ENCODE measurements around the gene CRIP2.

The CRIP2 gene

DNA sequence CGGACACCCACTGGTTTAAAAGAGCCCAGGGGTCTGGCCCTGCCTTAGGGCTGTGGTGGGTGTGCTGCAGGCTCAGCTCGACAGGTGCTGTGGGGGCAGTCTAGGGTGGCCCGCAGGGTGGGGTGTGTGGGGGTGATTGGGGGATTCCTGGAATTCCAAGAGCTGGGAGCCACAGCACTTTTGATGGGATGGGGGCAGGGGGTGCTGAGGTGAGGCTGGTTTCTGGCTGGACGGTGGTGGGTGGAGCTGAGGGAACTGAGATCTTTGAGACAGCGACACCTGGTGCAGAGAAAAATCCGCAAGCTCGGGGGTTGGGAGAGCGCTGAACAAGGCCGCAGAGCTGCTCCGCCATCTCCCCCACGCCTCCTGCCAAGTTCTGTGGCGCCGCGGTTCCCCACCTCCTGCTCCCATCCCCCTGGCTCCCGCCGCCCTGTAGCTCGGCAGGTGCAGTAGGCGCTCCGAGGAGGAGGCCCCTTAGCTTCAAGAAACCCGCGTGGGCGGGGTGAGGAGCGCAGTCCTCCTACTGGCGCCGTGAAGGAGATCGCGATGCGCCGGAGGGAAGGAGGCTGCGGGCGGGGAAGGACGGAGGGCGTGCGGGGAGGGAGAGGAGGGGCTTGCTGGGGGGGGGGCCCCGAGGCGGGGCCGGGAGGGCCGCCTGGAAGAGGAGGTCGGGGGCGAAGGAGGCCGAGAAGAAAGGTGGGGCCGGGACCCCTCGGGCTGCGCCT lies 15.1 kb downstream of the CRIP2 start:
- peak; percentile 86 to 89 for DNase-seq

DNA sequence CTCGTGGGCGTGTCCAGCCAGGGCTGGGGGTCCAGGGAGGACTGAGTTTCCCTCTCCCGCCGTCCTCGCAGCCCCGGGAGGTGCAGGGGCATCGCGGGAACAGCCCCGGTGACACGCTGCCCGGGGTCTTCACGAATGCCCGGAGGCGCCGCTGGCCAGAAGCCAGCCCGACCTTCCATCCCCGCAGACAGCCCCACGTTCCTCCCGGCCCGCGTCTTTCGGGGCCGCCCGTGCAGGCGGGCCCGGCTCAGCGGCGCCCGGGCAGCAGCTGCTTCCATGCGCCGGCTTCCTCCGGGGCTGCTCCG lies 15.6 kb downstream of the CRIP2 start:
- DNase-seq, result peak in 1 of 2 experiments; percentile 38

DNA sequence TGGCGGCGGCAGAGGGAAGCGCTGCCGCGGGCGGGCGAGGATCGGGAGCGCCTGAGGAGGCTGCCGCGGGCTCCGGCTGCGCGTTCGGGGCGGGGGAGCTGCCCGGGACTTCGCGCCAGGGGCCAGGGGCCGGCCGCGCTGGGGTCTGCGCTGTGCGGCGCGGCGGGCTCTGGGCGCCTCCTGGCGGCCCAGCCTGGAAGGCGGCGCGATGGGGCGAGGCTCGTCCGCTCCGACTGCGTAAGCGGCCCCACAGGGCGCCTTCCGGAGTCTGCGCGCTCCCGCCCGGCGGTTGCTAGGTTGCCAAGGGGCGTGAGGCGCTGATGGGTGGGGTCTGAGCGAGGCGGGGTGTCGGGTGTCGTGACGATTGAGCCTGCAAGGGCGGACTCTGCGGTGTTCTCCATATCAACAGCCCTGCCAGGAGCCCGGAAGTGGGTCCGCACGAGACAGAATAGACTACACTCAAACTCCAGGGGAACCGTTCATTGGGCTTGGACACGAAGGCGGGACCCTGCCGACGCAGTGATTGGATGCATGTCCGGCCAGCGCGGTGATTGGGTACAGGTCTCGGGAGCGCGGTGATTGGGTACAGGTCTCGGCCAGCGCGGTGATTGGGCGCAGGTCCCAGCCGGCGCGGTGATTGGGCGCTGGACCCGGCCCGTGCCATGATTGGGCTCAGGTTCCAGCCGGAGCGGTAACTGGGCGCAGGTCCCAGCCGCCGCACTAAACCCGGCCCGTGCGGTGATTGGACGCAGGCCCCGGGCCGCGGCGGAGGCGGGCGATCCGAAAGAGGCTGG lies 16.1 kb downstream of the CRIP2 start, which contains the start of gene TEDC1:
TSS of gene TEDC1 (plus strand) at position 675 of the 794 bp plus-strand sequence. CDS start 130 bp downstream, outside the sequence.
- peak; percentile 98 to 99 for DNase-seq

DNA sequence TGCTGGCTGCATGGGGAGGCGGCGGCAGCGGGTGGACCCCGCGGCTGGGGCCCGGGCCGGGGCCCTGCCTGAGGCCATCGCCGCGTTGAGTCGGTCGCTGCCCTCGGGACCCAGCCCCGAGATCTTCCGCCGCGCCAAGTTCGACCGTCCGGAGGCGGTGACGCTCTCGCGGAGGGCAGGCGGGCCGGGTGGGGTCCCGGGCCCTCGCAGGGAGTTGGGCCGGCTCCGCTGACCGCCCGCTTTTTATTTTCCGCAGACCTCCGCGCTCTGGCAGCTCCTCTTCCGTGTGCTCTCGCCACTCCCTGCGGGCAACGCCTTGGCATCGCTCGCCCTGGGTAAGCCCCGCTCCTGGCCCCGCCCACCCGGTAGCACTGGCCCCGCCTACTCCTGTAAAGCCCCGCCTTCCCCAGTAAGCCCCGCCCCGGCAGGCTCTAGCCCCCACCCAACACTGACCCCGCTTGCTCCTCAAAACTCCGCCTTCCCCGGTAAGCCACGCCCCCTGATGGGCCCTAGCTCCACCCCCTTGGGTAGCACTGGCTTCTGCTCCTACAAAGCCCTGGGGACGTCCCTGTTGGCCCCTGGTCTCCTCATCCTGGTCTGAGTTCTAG lies 16.8 kb downstream of the CRIP2 start:
- peak; percentile 94 to 96 for DNase-seq

DNA sequence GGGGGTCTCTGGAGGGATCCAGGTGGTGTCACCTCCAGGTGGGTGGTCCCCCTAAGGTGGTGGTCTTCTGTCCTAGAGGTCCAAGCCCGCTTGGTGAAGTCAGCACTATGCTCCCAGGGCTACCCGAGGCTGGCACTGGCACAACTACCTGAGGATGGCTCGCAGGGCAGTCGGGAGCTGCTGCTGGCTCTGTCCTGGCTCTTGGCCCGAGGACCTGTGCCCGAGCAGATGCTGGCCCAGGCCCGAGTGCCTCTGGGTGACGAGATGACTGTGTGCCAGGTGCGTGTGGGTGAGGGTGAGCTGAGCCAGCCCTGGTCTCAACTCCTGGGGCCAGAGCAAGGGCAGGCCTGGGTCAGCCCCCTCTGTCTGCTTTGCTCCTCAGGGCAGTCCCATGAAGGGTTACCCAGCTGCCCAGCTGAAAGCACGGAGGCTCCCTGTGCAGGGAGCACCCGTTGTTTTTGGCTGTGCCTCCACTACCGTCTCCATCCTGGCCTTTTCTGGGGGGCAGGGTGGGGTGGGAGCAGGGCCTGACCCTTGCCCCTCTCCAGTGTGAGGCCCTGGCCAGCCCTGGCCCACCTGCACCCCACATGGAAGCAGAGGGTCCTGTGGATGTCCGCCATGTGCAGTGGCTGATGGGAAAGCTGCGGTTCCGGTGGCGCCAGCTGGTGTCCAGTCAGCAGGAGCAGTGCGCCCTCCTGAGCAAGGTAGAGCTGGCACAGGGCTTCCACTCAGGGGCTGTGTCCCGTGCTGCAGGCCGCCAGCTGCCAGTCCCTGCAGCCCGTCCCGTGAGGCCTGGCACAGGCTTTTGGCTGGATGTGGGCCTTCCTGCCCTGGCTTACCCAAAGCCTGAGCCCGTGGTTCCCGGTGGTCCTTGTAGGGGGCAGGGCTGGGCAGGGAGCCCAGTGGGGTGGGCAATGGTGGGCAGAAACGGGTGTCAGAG lies 17.7 kb downstream of the CRIP2 start:
- DNase-seq, result no peak

DNA sequence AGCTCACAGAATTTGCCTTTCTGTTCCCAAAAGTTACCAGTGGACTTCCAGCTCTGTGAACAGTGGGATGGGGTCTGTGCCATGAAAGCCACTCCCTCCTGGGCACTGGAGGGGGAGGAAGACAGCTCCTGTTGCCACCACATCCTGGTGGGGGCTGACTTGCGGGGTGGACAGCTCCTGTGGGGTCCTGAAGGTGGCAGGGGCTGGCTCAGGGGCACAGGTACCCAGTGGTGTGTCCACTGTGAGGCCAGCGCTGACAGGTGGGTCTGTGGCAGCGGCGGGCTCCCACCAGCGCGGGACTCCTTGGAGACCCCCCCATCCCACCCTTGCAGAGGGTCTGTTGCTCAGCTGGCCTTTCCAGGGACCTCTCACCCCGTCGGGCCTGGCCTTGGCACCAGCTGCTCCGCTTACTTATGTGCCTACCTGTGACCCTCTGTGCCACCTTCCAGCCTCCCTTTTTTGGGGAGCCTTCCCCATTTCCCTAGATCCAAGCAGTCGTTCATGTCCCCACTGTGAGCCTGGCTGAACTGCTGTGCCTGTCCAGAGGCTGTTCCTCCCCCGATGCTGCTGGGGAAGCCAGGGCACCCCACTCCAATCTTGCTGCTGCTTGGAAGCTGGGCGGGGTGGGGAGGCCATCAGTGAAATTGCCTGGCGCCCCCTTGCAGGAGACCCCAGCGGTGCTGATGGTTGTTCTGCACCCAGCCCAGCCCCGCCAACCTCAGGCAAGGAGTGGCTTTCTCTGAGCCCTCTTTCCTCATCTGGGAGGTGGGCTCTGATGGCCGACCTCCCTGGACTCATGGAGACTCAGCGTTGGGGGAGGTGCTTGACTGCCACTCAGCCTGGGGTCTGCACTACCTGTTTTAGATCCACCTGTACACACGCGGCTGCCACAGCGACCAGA lies 18.6 kb downstream of the CRIP2 start:
- no peak for DNase-seq

DNA sequence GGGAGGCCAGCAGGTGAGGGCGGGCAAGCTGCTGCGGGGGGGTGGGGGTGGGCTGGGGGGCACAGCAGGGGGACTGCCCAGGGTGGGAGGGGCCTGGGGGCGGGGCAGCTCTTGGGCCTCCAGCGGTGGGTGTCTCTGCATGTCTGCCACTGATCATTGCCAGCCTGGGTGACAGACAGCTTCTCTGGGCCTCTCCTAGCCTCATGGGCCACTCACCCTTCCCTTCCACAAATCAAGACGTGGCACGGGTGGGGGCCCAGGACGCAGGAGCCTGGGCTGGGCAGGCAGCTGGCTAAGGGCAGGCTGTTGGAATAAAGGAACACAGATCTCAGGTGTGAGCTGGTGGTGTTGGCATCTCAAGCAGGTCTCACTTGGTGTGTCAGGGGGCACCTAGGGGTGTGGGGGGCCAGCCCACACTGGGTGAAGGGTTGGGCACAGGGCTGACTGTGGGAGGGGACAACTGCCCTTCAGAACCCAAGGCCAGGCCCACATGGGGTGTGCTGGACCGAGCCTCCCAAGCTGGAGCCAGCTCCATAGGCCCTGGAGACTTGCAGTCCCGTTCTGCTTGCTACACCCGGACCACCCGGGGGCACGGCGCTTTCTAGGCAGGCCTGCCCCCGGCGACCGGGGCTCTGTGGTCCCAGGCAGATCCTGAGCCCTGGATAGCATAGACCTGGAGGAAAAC lies 19.4 kb downstream of the CRIP2 start:
- no peak for DNase-seq

DNA sequence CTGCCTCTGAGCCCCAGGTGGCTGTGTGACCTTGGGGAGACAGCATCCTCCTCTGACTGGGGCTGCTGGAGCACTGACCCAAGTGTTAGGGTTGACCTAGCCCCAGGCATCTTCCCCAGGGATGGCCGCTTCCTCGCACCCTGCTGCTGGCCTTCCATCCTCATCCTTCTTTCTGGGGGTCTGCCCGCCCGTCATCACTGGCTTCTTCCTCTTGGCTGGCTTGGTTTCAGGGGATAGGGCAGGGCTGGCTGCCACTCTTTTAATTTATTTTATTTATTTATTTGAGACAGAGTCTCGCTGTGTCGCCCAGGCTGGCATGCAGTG lies 19.9 kb downstream of the CRIP2 start:
- DNase-seq, result no peak

DNA sequence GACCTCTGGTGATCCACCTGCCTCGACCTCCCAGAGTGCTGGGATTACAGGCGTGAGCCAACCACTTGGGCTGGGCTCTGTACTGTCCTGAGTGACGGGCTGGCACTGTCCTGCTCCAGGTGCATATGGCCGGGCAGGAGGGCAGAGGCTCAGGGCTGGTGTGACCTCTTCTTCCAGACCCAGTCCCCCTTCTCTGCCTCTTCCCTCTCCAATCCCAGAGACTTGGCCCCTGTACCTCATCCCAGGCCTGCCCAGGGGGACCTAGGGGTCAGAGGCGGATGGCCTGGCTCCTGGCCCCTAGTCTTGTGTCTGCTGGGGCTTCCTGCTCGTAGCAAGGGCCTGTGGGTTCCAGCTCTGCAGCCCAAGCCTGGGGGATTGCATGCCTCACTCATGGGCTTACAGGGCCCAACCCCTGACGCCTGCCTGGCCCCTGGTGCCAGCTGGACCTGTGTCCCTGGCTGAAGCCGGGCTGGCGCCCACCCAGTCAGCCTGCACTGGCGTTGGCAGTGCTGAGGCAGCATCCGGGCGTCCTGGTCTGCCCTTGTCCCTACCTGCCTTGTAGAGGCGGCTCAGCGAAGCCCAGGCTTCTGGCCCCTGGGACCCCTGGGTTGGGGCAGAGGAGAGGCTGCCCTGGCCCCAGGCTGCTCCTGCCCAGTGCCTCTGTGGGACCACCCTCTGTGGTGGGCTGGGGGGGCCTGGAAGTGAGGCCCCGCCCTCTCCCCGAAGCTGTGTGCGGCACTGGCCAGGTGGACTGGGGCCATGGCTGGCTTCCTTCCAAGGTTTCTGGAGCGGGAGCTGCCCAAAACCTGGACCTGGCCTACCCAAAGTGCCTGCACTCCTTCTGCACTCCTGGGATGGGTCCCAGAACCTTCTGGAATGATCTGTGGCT lies 20.7 kb downstream of the CRIP2 start:
- no peak for DNase-seq

DNA sequence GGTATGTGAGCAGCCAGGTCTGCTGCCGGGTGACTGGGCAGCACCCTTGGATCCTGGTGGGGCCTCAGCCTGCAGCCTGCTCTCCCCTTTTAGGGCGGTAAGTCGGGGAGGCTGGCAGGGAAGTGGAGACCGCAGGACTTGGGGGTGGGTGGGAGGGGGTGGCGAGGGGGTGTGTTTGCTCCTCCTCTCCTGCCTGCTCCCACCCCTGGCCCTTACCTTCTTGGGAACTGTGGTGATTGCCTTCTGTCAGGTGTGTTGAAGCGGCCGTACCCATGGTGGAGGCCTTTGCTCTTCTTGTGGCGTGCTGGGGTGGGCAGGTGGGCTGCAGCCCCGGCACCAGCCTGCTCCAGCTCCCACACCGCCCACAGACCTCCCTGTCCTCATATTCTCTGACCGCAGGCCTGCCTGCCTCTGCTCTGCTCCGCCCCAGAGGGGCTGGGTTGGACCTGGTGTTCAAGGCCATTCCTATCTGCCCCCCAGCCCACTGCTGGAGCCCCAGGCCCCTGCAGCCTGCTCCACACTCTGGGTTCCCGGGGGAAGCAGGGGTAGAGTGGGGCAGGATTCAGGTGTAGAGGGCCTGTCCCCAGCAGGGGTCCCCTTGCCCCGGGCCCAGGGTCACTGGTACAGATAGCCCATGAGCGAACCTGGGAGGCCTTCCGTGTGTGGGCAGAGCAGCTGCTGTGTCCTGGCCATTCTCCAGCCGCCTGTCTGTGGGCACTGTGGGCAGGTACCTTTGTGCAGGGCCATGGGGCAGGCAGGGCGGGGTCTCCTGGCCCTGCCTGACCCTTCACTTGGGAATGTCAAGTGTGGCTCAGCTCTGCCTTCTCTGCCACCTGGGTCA lies 21.6 kb downstream of the CRIP2 start:
- DNase-seq, result no peak

DNA sequence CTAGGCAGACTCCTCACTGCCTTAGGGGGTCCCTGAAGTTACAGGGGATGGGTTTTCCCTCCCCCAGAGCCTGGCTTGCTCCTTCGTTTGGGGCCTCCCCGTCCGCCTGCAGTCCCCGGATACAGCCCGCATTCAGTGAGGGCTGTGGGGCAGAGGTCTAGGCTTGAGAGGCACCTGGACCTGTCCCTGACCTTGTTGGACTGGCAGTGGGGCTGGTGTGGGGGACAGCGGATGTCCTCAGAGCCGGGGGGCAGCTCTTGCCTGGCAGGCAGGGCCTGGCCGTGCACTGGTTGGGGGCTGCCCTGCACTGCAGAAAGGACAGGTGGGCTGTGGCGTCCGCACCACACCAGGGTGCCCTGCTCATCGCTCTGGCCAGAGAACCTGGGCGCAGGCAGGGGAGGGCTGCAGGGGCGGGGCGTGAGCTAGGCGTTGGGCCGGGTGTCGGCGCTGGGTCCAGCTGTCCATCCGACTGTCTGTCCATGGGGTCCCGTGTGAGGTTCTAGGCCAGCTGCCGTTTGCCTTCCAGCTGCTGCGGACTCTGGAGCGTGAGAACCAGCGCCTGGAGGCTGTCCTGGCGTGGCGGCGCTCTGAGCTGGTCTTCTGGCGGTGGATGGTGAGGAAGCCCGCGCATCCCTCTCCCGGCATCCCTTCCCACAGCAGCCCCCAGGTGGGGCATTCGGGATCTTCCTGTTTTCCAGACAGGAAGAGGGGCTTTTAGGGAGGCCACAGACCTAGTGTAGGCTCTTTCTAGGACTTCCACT lies 22.4 kb downstream of the CRIP2 start:
- no peak for DNase-seq

DNA sequence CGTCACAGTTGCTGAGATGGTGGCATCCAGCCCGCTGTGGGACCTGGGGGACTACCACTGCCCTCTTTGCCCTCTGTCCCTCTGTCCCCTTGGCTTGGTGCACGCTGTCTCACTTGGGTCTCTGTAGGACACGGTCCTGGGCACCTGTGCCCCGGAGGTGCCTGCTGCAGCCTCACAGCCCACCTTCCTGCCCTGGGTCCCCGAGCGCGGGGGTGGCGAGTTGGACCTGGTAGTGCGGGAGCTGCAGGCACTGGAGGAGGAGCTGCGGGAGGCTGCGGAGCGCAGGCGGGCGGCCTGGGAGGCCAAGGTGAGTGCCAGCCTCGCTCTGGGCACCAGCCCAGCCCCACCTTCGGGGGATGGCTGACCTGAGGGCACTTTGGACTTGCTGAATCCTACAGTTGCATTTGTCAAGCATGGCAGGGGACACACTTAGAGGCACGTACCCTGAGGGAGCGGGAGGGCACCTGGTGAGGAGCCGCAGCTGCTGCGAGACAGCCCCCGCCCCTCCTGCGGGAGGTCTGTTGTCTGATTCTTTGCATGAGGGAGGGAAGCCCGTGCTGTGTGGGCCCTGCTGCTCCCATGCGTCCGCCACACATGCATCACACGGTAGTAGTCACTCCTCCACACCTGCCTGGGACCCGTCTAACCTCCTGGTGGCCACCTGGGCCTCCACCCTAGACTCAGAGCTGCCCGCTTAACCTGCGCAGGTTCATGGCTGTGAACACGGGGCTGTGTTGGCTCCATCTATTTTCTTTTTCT lies 23.2 kb downstream of the CRIP2 start:
- no peak for DNase-seq

DNA sequence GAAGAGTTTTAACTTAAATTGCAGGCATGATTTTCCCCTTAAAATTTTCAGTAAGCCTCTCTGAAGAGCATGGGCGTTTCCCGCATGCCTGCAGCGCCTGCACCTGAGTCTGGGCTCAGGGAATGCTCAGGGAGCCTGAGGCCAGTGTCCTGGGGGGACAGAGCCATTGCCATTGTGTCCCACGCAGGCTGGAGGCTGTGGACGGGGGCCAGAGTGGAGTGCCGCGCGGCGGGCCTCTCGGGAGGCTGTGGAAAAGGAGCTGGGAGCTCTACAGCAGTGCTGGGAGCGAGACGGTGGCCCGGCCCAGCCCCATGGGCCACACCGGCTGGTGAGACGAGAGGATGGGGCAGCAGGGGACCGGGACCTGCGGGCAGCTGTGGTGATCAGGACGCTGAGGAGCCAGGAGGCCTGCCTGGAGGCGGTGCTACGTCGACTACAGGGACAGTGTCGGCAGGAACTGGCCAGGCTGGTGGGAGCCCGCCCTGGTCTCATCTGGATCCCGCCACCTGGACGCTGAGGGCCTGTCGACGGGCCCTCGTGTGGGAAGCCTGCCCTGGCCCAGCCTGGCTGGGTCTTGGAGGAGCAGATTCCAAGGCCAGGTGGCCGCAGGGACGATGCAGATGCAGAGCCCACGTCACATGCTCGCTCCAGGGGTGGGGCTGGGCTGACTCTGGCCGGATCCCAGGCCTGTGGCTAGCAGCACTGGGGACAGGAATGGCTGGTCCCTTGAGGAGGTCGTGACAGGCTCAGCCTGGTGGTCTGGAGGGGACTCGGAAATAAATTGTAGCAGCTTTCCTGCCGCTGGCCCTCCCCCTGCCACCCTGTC lies 24.0 kb downstream of the CRIP2 start:
- no peak for DNase-seq

DNA sequence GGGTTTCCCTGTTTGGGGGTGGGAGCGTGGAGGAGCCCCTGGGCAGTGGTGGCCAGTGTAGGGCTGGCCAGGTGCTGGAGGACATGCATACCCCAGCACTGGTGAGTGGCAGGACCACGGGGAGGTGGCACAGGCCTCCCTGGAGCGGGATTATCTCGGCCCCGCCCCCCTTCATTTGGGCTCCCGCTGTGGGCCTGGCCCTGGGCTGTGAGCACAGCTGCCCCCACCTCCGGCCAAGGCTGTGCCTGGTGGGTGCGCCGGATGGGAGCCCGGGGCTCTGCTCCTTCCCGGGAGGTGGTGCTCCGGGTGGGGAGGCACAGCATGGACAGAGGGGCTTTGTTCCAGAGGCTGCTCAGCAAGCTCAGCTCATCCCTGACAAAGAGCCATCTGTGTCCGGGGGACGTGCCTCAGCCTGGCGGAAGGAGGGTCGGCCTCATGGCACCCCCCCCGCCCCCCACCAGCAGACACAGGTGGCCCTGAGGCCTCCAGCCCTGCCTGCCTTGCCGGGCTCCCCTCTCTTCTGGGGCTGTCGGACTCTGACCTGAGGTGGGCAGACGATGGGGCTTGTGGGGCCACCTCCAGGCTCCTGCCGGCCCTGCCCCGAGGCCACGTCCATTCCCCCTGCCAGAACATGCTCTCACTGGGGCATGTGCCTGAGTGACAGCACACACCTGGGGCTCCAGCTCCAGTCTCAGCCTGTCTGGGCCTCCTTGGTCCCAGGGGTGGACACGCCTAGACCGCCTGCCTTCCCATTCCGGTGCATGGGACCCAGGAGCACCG lies 24.8 kb downstream of the CRIP2 start:
- DNase-seq, result no peak

DNA sequence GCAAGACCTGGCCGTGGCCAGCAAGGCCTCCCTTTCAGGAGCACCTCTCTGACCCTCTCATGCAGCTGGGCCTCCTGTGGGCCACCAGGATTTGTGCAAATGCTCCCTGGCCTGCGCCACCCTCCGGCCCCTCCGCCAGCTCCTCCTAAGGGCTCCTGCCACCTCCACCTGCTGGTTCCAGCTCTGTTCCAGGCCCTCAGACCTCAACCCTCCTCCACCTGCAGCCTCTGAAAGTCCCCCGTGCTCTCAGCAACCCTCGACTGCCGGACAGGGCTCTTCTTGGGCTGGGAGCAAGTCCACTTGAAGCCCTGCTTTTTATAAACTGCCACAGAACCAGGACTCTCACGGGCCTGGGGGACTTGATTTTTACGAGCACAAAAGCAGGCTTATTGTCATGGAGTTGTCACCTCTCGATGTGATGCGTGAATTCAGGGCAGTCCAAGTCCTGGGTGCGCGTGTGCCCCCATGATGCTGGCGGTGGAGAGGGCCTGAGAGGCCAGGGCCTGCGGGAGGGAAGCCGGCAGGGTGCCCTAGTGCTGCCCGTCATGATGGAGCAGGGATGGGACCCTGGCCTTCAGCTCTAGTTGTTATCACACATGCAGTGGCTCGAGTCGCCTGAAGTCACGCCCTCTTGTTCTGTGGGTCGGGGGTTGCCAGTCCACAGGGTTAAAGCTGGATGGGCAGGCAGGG lies 25.6 kb downstream of the CRIP2 start:
- no peak for DNase-seq
